Liver (tissue), 9 donors: Measurements from ENCODE around the gene HAND2. TPM values are rescaled to one million over a fixed set of nuclear protein-coding genes. Genes with fewer than 3 reads are reported as not detected.

ENCODE experiments used
- DNase-seq: peaks from one replicate; pipeline ENCODE4 v3.0.0-alpha.2; 2017; ENCODE audit warnings: low spot score
- H3K27ac ChIP-seq, 2 donors: one replicate each; pipeline ENCODE4 v1.7.0; 2013; ENCODE audit warnings: inconsistent platforms in 2 of 2, low read length in 2 of 2, control low read depth in 1 of 2, low read depth in 1 of 2, mild to moderate bottlenecking in 1 of 2
- H3K27me3 ChIP-seq, 4 donors: one replicate each; pipeline versions ENCODE4 v1.6.1 to v1.7.0; 2013; ENCODE audit warnings: low read length in 3 of 4, inconsistent platforms in 1 of 4, mild to moderate bottlenecking in 1 of 4, moderate library complexity in 1 of 4; ENCODE audit not compliant: control insufficient read depth in 4 of 4, insufficient read depth in 4 of 4
- H3K36me3 ChIP-seq, 4 donors: one replicate each; pipeline versions ENCODE4 v1.6.1 to v1.7.0; 2013; ENCODE audit warnings: low read length in 3 of 4, mild to moderate bottlenecking in 3 of 4, low read depth in 1 of 4, moderate library complexity in 1 of 4; ENCODE audit not compliant: control insufficient read depth in 4 of 4, insufficient read depth in 3 of 4
- H3K4me1 ChIP-seq, 4 donors: one replicate each; pipeline versions ENCODE4 v1.6.1 to v1.7.0; 2013; ENCODE audit warnings: low read length in 3 of 4, mild to moderate bottlenecking in 3 of 4, moderate library complexity in 1 of 4; ENCODE audit not compliant: control insufficient read depth in 4 of 4, insufficient read depth in 4 of 4
- H3K4me3 ChIP-seq, 3 donors: one replicate each; pipeline versions ENCODE4 v1.6.1 to v1.7.0; 2013; ENCODE audit warnings: low read length in 3 of 3, control low read depth in 1 of 3, low read depth in 1 of 3, mild to moderate bottlenecking in 1 of 3
- H3K9ac ChIP-seq, 2 donors: one replicate each; pipeline ENCODE4 v1.7.0; 2013; ENCODE audit warnings: low read length in 2 of 2, mild to moderate bottlenecking in 2 of 2, moderate library complexity in 2 of 2, control low read depth in 1 of 2, low read depth in 1 of 2
- H3K9me3 ChIP-seq, 4 donors: one replicate each; pipeline versions ENCODE4 v1.6.1 to v1.7.0; 2013; ENCODE audit warnings: low read length in 3 of 4; ENCODE audit not compliant: control insufficient read depth in 4 of 4
- GABPA ChIP-seq, 2 donors: IDR thresholded peaks in 1 of 2; conservative IDR thresholded peaks in 1 of 2; 2 replicates each; pipeline ENCODE4 v1.6.1; 2016; ENCODE audit warnings: antibody characterized with exemption in 2 of 2, mild to moderate bottlenecking in 1 of 2, moderate library complexity in 1 of 2
- HNF4G ChIP-seq: IDR thresholded peaks from 2 replicates; pipeline ENCODE4 v1.6.1; 2016; ENCODE audit warnings: antibody characterized with exemption
- NR2F2 ChIP-seq: IDR thresholded peaks from 2 replicates; pipeline ENCODE4 v1.6.1; 2016; ENCODE audit warnings: antibody characterized with exemption
- RAD21 ChIP-seq, 2 donors: IDR thresholded peaks; 2 replicates each; pipeline ENCODE4 v1.6.1; 2016; ENCODE audit warnings: antibody characterized with exemption in 2 of 2, mild to moderate bottlenecking in 2 of 2
- YY1 ChIP-seq: IDR thresholded peaks from 2 replicates; pipeline ENCODE4 v1.6.1; 2016; ENCODE audit warnings: antibody characterized with exemption, mild to moderate bottlenecking
- whole genome bisulfite sequencing: extraction: QIAGEN DNeasy Blood & Tissue Kit; methylation state at CpG from one replicate; pipeline ENCODE4 v1.1.7; 2013; 5-methylcytosine and 5-hydroxymethylcytosine counted together
- polyA plus RNA-seq, 2 donors: library from polyadenylated mRNA; stranded (reverse) in 1 of 2; unstranded in 1 of 2; fragments of 200-250 nt in 1 of 2; fragments of >200 nt in 1 of 2; fragmentation: Nextera tagmentation in 1 of 2; extraction: Ambion mirVana in 1 of 2; gene quantifications; one replicate each; pipeline versions ENCODE4 v1.2.1 to v1.2.3, GENCODE V29; 2013 to 2015
- total RNA-seq, 2 donors: library from RNA; depleted of rRNA; stranded (reverse); fragments of >200 nt; gene quantifications; one replicate each; pipeline ENCODE4 v1.2.3, GENCODE V29; 2014
- TF ChIP-seq, protein P1 (sequence below): IDR thresholded peaks from 2 replicates; pipeline ENCODE4 v1.6.1; 2016; ENCODE audit warnings: antibody characterized with exemption, mild to moderate bottlenecking
- TF ChIP-seq, protein P2 (sequence below): fragments of 150-350 bp; IDR thresholded peaks from 2 replicates; pipeline ENCODE4 v1.5.1; 2017; ENCODE audit warnings: improper control_type of control experiment, low read depth, low read length; ENCODE audit not compliant: missing input control
- TF ChIP-seq, protein P3 (sequence below): IDR thresholded peaks from 2 replicates; pipeline ENCODE4 v1.6.1; 2016; ENCODE audit warnings: antibody characterized with exemption
- donor health status: healthy.
- donor health status: healthy.
- donor health status: healthy.
- donor health status: healthy.
- donor health status: healthy.

Gene HAND2
- total and polyA plus RNA-seq, 4 donors: 2.1 to 4.7 (median 3.7) TPM

DNA sequence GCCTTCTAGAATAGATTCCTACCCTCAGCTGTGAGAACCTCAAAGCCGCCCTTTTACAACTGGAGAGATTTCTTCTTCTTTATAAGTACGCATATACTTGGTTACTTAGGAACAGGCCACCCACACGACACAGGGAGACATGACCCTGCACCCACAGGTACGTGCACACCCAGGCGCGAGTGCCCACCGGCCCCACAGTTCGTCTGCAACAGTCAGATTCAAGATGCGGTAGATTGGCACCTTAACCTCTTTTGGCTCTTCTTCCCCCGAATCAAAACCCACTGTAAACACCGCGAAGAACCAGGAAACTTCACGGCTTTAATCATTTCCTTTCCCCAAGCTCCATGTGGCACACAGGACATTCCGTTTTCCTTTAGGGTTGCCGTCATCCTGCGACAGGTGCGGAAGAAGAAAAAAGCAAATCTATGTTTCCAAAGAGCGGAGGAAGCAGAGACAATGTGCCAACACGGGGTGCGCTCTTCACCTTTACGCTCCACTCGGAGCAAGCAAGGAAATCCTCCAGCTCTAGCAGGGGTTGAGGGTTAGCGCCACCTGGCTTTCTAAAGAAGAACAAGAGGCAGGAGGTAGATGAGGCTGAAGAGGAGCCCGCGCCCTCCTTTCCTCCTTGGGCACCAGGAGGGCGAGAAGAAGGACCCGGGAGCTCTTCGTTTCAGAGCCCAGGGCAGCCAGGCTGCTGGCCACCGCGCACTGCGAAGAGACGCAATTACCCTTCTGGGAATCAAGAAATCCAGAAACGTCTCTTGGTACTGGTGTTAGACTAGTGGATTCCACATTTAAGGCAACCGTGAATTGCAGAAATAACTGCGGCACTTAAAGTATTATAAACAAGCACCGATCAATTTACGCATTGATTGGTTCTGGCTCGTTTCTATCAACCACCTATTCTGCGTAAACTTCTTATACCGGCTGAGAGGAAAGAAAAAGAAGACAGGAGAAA lies 35.7 kb downstream of the HAND2 start:
- DNase-seq: no peak
- Histone ChIP-seq H3K27ac (no peak overlapping the region), H3K9ac (no peak overlapping the region), H3K36me3 (no peaks in the 10 kb centered on the region), H3K4me3 (peak overlapping the region in 2 of 3 donors; percentile 15 to 49), H3K27me3 (peaks cover 0 to 7% (median 3%) of the 10 kb centered on the region in 4 donors), H3K9me3 (no peaks in the 10 kb centered on the region), H3K4me1 (peaks cover 0 to 7% (median 5%) of the 10 kb centered on the region in 4 donors)
- WGBS: 24% methylated on average over 40 of the region's 40 CpGs
- TF ChIP-seq, protein P1, sequence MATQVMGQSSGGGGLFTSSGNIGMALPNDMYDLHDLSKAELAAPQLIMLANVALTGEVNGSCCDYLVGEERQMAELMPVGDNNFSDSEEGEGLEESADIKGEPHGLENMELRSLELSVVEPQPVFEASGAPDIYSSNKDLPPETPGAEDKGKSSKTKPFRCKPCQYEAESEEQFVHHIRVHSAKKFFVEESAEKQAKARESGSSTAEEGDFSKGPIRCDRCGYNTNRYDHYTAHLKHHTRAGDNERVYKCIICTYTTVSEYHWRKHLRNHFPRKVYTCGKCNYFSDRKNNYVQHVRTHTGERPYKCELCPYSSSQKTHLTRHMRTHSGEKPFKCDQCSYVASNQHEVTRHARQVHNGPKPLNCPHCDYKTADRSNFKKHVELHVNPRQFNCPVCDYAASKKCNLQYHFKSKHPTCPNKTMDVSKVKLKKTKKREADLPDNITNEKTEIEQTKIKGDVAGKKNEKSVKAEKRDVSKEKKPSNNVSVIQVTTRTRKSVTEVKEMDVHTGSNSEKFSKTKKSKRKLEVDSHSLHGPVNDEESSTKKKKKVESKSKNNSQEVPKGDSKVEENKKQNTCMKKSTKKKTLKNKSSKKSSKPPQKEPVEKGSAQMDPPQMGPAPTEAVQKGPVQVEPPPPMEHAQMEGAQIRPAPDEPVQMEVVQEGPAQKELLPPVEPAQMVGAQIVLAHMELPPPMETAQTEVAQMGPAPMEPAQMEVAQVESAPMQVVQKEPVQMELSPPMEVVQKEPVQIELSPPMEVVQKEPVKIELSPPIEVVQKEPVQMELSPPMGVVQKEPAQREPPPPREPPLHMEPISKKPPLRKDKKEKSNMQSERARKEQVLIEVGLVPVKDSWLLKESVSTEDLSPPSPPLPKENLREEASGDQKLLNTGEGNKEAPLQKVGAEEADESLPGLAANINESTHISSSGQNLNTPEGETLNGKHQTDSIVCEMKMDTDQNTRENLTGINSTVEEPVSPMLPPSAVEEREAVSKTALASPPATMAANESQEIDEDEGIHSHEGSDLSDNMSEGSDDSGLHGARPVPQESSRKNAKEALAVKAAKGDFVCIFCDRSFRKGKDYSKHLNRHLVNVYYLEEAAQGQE: no peak
- TF ChIP-seq, protein P2, sequence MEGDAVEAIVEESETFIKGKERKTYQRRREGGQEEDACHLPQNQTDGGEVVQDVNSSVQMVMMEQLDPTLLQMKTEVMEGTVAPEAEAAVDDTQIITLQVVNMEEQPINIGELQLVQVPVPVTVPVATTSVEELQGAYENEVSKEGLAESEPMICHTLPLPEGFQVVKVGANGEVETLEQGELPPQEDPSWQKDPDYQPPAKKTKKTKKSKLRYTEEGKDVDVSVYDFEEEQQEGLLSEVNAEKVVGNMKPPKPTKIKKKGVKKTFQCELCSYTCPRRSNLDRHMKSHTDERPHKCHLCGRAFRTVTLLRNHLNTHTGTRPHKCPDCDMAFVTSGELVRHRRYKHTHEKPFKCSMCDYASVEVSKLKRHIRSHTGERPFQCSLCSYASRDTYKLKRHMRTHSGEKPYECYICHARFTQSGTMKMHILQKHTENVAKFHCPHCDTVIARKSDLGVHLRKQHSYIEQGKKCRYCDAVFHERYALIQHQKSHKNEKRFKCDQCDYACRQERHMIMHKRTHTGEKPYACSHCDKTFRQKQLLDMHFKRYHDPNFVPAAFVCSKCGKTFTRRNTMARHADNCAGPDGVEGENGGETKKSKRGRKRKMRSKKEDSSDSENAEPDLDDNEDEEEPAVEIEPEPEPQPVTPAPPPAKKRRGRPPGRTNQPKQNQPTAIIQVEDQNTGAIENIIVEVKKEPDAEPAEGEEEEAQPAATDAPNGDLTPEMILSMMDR: peak; percentile 57
- TF ChIP-seq YY1 (no peak), HNF4G (no peak), GABPA (IDR thresholded peaks at IDR 0.05 in 1 of 2, conservative IDR thresholded peaks at IDR 0.05 in 1 of 2) (no peak), RAD21 (IDR thresholded peaks at IDR 0.05) (peak; percentile 71 to 80)
- TF ChIP-seq, protein P3, sequence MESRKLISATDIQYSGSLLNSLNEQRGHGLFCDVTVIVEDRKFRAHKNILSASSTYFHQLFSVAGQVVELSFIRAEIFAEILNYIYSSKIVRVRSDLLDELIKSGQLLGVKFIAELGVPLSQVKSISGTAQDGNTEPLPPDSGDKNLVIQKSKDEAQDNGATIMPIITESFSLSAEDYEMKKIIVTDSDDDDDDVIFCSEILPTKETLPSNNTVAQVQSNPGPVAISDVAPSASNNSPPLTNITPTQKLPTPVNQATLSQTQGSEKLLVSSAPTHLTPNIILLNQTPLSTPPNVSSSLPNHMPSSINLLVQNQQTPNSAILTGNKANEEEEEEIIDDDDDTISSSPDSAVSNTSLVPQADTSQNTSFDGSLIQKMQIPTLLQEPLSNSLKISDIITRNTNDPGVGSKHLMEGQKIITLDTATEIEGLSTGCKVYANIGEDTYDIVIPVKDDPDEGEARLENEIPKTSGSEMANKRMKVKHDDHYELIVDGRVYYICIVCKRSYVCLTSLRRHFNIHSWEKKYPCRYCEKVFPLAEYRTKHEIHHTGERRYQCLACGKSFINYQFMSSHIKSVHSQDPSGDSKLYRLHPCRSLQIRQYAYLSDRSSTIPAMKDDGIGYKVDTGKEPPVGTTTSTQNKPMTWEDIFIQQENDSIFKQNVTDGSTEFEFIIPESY: no peak

DNA sequence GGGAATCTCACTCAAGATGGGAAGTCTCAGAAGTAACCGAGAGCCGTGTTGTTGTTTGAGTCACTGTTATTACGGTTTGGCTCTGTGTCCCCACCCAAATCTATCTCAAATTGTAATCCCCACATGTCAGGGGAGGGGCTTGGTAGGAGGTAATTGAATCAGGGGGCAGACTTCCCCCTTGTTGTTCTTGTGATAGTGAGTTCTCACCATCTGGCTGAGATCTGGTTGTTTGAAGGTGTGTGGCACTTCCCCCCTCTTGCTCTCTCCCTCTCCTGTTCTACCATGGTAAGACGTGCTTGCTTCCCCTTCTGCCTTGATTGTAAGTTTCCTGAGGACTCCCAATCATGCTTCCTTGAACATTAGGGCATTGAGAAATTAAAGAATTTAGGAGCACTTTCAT lies 37.0 kb downstream of the HAND2 start:
- Histone ChIP-seq H3K27ac (no peak overlapping the region), H3K4me1 (peaks cover 0 to 7% (median 5%) of the 10 kb centered on the region in 4 donors), H3K36me3 (no peaks in the 10 kb centered on the region), H3K9me3 (no peaks in the 10 kb centered on the region), H3K4me3 (no peak overlapping the region), H3K9ac (no peak overlapping the region), H3K27me3 (peaks cover 0 to 7% (median 3%) of the 10 kb centered on the region in 4 donors)
- TF ChIP-seq NR2F2 (no peak), RAD21 (IDR thresholded peaks at IDR 0.05) (no peak)
- 82% methylated on average over 4 of the region's 4 CpGs for WGBS
- DNase-seq: no peak
